ENCODE results near the gene HACL1.

- TF ChIP-seq MAX (IDR thresholded peaks at IDR 0.05), result no peak
- TF ChIP-seq, protein P1, sequence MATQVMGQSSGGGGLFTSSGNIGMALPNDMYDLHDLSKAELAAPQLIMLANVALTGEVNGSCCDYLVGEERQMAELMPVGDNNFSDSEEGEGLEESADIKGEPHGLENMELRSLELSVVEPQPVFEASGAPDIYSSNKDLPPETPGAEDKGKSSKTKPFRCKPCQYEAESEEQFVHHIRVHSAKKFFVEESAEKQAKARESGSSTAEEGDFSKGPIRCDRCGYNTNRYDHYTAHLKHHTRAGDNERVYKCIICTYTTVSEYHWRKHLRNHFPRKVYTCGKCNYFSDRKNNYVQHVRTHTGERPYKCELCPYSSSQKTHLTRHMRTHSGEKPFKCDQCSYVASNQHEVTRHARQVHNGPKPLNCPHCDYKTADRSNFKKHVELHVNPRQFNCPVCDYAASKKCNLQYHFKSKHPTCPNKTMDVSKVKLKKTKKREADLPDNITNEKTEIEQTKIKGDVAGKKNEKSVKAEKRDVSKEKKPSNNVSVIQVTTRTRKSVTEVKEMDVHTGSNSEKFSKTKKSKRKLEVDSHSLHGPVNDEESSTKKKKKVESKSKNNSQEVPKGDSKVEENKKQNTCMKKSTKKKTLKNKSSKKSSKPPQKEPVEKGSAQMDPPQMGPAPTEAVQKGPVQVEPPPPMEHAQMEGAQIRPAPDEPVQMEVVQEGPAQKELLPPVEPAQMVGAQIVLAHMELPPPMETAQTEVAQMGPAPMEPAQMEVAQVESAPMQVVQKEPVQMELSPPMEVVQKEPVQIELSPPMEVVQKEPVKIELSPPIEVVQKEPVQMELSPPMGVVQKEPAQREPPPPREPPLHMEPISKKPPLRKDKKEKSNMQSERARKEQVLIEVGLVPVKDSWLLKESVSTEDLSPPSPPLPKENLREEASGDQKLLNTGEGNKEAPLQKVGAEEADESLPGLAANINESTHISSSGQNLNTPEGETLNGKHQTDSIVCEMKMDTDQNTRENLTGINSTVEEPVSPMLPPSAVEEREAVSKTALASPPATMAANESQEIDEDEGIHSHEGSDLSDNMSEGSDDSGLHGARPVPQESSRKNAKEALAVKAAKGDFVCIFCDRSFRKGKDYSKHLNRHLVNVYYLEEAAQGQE (IDR thresholded peaks at IDR 0.05; ENCODE audit: low read depth), result no peak
- TF ChIP-seq CEBPB (IDR thresholded peaks at IDR 0.05), result no peak
- no peak for TF ChIP-seq EP300 (IDR thresholded peaks at IDR 0.05; ENCODE audit: borderline replicate concordance)
- no peak for TF ChIP-seq CREB1 (IDR thresholded peaks at IDR 0.05; ENCODE audit: low read depth)
- TF ChIP-seq, protein P2, sequence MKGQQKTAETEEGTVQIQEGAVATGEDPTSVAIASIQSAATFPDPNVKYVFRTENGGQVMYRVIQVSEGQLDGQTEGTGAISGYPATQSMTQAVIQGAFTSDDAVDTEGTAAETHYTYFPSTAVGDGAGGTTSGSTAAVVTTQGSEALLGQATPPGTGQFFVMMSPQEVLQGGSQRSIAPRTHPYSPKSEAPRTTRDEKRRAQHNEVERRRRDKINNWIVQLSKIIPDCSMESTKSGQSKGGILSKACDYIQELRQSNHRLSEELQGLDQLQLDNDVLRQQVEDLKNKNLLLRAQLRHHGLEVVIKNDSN (IDR thresholded peaks at IDR 0.05), result no peak
- no peak for TF ChIP-seq RAD21 (IDR thresholded peaks at IDR 0.05; ENCODE audit: low read depth)
- no peak for TF ChIP-seq YY1 (IDR thresholded peaks at IDR 0.05; ENCODE audit: low read depth)
- no peak for TF ChIP-seq TAF1 (IDR thresholded peaks at IDR 0.05; ENCODE audit: low read depth)
- TF ChIP-seq NFIC (IDR thresholded peaks at IDR 0.05), result no peak
- TF ChIP-seq TEAD4 (IDR thresholded peaks at IDR 0.05), result no peak
Observed at GRCh38 chr3:15531346-15531745, 70.0 kb downstream of the HACL1 start.
